NCI-H128 (cell line): ENCODE results near the gene ZDHHC7.

Experiments used
- DNase-seq: peaks from one replicate; lab custom pipeline; 2025; ENCODE audit not compliant: unreplicated experiment; lab: John Stamatoyannopoulos, UW

ZDHHC7 gene

GRCh38 chr16:84996365-84996764 lies 15.0 kb downstream of the ZDHHC7 start:
- no peak for DNase-seq

- no peak for DNase-seq
Observed at GRCh38 chr16:84995663-84996062, 15.7 kb downstream of the ZDHHC7 start.

- no peak for DNase-seq
Observed at GRCh38 chr16:84993926-84994325, 17.4 kb downstream of the ZDHHC7 start.

GRCh38 chr16:84992717-84993075 lies 18.6 kb downstream of the ZDHHC7 start:
- no peak for DNase-seq

GRCh38 chr16:84990782-84991181 lies 20.6 kb downstream of the ZDHHC7 start:
- DNase-seq, result no peak

- no peak for DNase-seq
Observed at GRCh38 chr16:84989749-84990620, 21.4 kb downstream of the ZDHHC7 start.

GRCh38 chr16:84988328-84989080 lies 22.8 kb downstream of the ZDHHC7 start:
- DNase-seq, result no peak

- no peak for DNase-seq
Observed at GRCh38 chr16:84986879-84987278, 24.5 kb downstream of the ZDHHC7 start.

- no peak for DNase-seq
Observed at GRCh38 chr16:84986102-84986501, 25.2 kb downstream of the ZDHHC7 start.

GRCh38 chr16:84985079-84986065 lies 26.0 kb downstream of the ZDHHC7 start:
- DNase-seq, result no peak

GRCh38 chr16:84982434-84982833 lies 28.9 kb downstream of the ZDHHC7 start:
- DNase-seq, result no peak

- DNase-seq, result no peak
Observed at GRCh38 chr16:84979516-84979915, 31.8 kb downstream of the ZDHHC7 start.

- no peak for DNase-seq
Observed at GRCh38 chr16:84976644-84977400, 34.5 kb downstream of the ZDHHC7 start.

GRCh38 chr16:84975522-84975921 lies 35.8 kb downstream of the ZDHHC7 start:
- no peak for DNase-seq

GRCh38 chr16:84975066-84975465 lies 36.3 kb downstream of the ZDHHC7 start:
- no peak for DNase-seq

GRCh38 chr16:84973776-84974523 lies 37.4 kb downstream of the ZDHHC7 start:
- DNase-seq, result no peak

GRCh38 chr16:84973236-84973635 lies 38.1 kb downstream of the ZDHHC7 start:
- DNase-seq, result no peak

GRCh38 chr16:84970447-84971127 lies 40.7 kb downstream of the ZDHHC7 start:
- DNase-seq, result peak; percentile 11

GRCh38 chr16:84967828-84968227 lies 43.5 kb downstream of the ZDHHC7 start:
- no peak for DNase-seq
